ENCODE data around the gene APOL6. TPM values are rescaled to one million over a fixed set of nuclear protein-coding genes. Genes with fewer than 3 reads are reported as not detected.

APOL6 gene
- total and polyA plus RNA-seq, 7 experiments from 2014 or later = 18.8 to 99.8 (median 37.7) TPM

DNA sequence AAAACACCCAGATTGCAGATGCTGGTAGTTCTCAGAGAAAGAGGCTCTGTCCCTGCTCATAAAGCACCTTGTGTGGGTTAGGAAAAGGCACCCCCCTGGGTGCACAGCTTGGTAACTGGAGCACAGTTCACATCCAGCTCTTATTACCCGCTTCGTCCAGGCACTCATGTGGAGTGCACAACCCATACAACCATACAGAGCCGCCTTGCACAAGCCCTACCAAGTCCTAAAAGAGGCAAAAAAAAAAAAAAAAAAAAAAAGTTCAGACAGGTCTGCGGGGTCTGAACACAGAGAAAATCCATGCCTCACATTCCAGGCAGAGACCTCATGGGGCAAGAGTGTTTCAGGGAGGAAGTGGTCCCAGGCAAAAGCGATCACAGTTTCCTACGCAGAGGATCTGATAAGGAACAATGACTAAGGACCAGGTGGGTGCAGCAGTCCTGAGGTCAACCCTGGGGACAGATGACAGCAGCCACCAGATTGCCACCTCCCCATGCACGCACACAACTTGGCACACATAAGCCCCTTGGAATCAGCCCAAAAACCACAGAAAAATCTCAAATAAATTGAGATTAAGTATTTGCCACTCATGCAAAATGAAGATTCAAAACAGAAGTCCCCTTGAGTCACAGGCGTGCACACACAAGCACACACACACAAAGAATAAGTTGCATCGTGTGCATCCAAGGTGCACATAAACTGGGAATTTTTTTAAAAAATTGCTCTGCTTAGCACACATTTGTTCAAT lies 43.5 kb upstream of the APOL6 start:
- H3K4me3 ChIP-seq (ENCODE audit: low read length) = no peak overlapping the region
- Mint-ChIP-seq H3K4me3 (no peak overlapping the region), H3K36me3 (no peaks in the 10 kb centered on the region), H3K27me3 (peaks cover 0 to 20% (median 8%) of the 10 kb centered on the region in 5 donors), H3K9me3 (no peaks in the 10 kb centered on the region), H3K27ac (no peak overlapping the region), H3K4me1 (peaks cover 0 to 6% (median 0%) of the 10 kb centered on the region in 7 donors)
- ChIA-PET CTCF (no interaction called here), POLR2A (no interaction called here)
- H3K27ac ChIP-seq (ENCODE audit: low read depth, low read length) = no peak overlapping the region
- no peaks in the 10 kb centered on the region for H3K36me3 ChIP-seq (ENCODE audit: control insufficient read depth in 2 of 3, insufficient read depth in 3 of 3, low read length in 3 of 3)
- no peaks in the 10 kb centered on the region for H3K4me1 ChIP-seq (ENCODE audit: control insufficient read depth in 2 of 2, insufficient read depth in 2 of 2, low read length in 2 of 2)
- DNase-seq = no peak
- no peak for ATAC-seq
- H3K9me3 ChIP-seq (ENCODE audit: control insufficient read depth in 2 of 3, low read length in 3 of 3) = no peaks in the 10 kb centered on the region
- H3K27me3 ChIP-seq (ENCODE audit: control insufficient read depth in 2 of 2, insufficient read depth in 2 of 2, low read length in 2 of 2) = no peaks in the 10 kb centered on the region
- intact Hi-C loops (cut with micrococcal nuclease) = no loop called here

DNA sequence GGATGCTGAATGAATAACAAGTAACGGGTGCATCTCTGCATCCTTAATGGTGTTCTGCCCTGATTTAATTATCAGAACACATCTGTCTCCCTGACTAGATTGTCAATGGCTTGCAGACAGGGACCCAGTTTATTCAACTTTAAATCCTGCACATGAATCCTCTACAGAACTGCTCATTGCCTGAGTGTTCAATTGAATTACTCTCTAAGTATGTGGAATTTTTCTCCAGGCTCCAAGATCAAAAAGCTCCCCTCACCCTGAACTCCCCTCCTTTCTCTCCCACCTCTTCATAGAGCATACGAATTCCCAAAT lies 42.9 kb upstream of the APOL6 start:
- Histone ChIP-seq H3K27me3 (ENCODE audit: control insufficient read depth in 2 of 2, insufficient read depth in 2 of 2, low read length in 2 of 2) (no peaks in the 10 kb centered on the region), H3K9me3 (ENCODE audit: control insufficient read depth in 2 of 3, low read length in 3 of 3) (no peaks in the 10 kb centered on the region), H3K27ac (ENCODE audit: low read depth, low read length) (no peak overlapping the region), H3K36me3 (ENCODE audit: control insufficient read depth in 2 of 3, insufficient read depth in 3 of 3, low read length in 3 of 3) (no peaks in the 10 kb centered on the region), H3K4me3 (ENCODE audit: low read length) (no peak overlapping the region), H3K4me1 (ENCODE audit: control insufficient read depth in 2 of 2, insufficient read depth in 2 of 2, low read length in 2 of 2) (no peaks in the 10 kb centered on the region)
- Mint-ChIP-seq H3K27me3 (peaks cover under 1 to 20% (median 8%) of the 10 kb centered on the region in 5 donors), H3K36me3 (no peaks in the 10 kb centered on the region), H3K27ac (peak overlapping the region in 1 of 9 donors; percentile 38), H3K9me3 (no peaks in the 10 kb centered on the region), H3K4me3 (no peak overlapping the region), H3K4me1 (peaks cover 0 to 6% (median 0%) of the 10 kb centered on the region in 7 donors)
- DNase-seq (no peak), ATAC-seq (no peak)
- intact Hi-C loops (cut with micrococcal nuclease) = no loop called here
- CTCF ChIA-PET = no interaction called here
- POLR2A ChIA-PET = no interaction called here

GRCh38 chr22:35605851-35606481 lies 42.3 kb upstream of the APOL6 start:
- H3K27me3 ChIP-seq (ENCODE audit: control insufficient read depth in 2 of 2, insufficient read depth in 2 of 2, low read length in 2 of 2) = no peaks in the 10 kb centered on the region
- no peaks in the 10 kb centered on the region for H3K9me3 ChIP-seq (ENCODE audit: control insufficient read depth in 2 of 3, low read length in 3 of 3)
- no peaks in the 10 kb centered on the region for H3K4me1 ChIP-seq (ENCODE audit: control insufficient read depth in 2 of 2, insufficient read depth in 2 of 2, low read length in 2 of 2)
- H3K9me3 Mint-ChIP-seq = no peaks in the 10 kb centered on the region
- DNase-seq (no peak), ATAC-seq (no peak)
- no peak overlapping the region for H3K4me3 Mint-ChIP-seq
- no peaks in the 10 kb centered on the region for H3K36me3 ChIP-seq (ENCODE audit: control insufficient read depth in 2 of 3, insufficient read depth in 3 of 3, low read length in 3 of 3)
- H3K27ac ChIP-seq (ENCODE audit: low read depth, low read length) = no peak overlapping the region
- no peak overlapping the region for H3K27ac Mint-ChIP-seq
- peaks cover 2 to 23% (median 12%) of the 10 kb centered on the region in 5 donors for H3K27me3 Mint-ChIP-seq
- ChIA-PET POLR2A (no interaction called here), CTCF (no interaction called here)
- peaks cover 0 to 6% (median 0%) of the 10 kb centered on the region in 7 donors for H3K4me1 Mint-ChIP-seq
- intact Hi-C loops (cut with micrococcal nuclease) = no loop called here
- H3K36me3 Mint-ChIP-seq = no peaks in the 10 kb centered on the region
- H3K4me3 ChIP-seq (ENCODE audit: low read length) = no peak overlapping the region

DNA sequence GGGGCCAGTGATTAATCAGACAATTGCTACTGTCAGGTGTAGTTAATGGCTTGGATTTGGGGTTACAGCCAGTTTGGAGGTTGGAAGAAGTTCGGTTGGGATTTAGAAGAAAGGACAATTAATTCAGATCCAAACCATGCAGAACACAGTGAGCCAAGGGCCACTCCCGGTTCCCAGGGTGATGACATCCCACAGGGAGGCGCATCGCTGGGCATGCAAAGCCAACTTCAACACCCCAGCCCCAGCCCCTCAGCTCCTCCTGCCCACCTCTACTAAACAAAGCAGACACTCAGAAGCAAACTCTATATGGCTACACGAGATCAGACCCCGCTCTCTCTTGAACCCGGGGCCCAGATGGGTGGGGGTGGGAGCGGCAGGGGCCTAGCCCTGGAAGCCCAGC lies 41.3 kb upstream of the APOL6 start:
- H3K27ac Mint-ChIP-seq = no peak overlapping the region
- Histone ChIP-seq H3K4me3 (ENCODE audit: low read length) (no peak overlapping the region), H3K27me3 (ENCODE audit: control insufficient read depth in 2 of 2, insufficient read depth in 2 of 2, low read length in 2 of 2) (no peaks in the 10 kb centered on the region), H3K27ac (ENCODE audit: low read depth, low read length) (no peak overlapping the region), H3K9me3 (ENCODE audit: control insufficient read depth in 2 of 3, low read length in 3 of 3) (no peaks in the 10 kb centered on the region), H3K36me3 (ENCODE audit: control insufficient read depth in 2 of 3, insufficient read depth in 3 of 3, low read length in 3 of 3) (no peaks in the 10 kb centered on the region), H3K4me1 (ENCODE audit: control insufficient read depth in 2 of 2, insufficient read depth in 2 of 2, low read length in 2 of 2) (no peaks in the 10 kb centered on the region)
- POLR2A ChIA-PET = no interaction called here
- intact Hi-C loops (cut with micrococcal nuclease) = no loop called here
- CTCF ChIA-PET = no interaction called here
- H3K27me3 Mint-ChIP-seq = peaks cover 2 to 23% (median 12%) of the 10 kb centered on the region in 5 donors
- H3K4me3 Mint-ChIP-seq = no peak overlapping the region
- DNase-seq (no peak), ATAC-seq (no peak)
- H3K36me3 Mint-ChIP-seq = no peaks in the 10 kb centered on the region
- H3K4me1 Mint-ChIP-seq = peaks cover 0 to 12% (median 0%) of the 10 kb centered on the region in 7 donors
- no peaks in the 10 kb centered on the region for H3K9me3 Mint-ChIP-seq

GRCh38 chr22:35608088-35608487 lies 40.2 kb upstream of the APOL6 start:
- Mint-ChIP-seq H3K4me1 (peaks cover 0 to 14% (median 0%) of the 10 kb centered on the region in 7 donors), H3K9me3 (no peaks in the 10 kb centered on the region), H3K27ac (no peak overlapping the region), H3K4me3 (no peak overlapping the region), H3K27me3 (peaks cover 2 to 23% (median 12%) of the 10 kb centered on the region in 5 donors), H3K36me3 (no peaks in the 10 kb centered on the region)
- Histone ChIP-seq H3K36me3 (ENCODE audit: control insufficient read depth in 2 of 3, insufficient read depth in 3 of 3, low read length in 3 of 3) (no peaks in the 10 kb centered on the region), H3K9me3 (ENCODE audit: control insufficient read depth in 2 of 3, low read length in 3 of 3) (no peaks in the 10 kb centered on the region), H3K4me1 (ENCODE audit: control insufficient read depth in 2 of 2, insufficient read depth in 2 of 2, low read length in 2 of 2) (no peaks in the 10 kb centered on the region), H3K4me3 (ENCODE audit: low read length) (no peak overlapping the region), H3K27me3 (ENCODE audit: control insufficient read depth in 2 of 2, insufficient read depth in 2 of 2, low read length in 2 of 2) (no peaks in the 10 kb centered on the region), H3K27ac (ENCODE audit: low read depth, low read length) (no peak overlapping the region)
- no peak for ATAC-seq
- POLR2A ChIA-PET = no interaction called here
- no peak for DNase-seq
- CTCF ChIA-PET = interaction anchor here (0.6 kb wide), 1 partner anchor 12 kb away, joined by 4 read pairs; no protein-coding TSS in a partner anchor
- intact Hi-C loops (cut with micrococcal nuclease) = no loop called here

DNA sequence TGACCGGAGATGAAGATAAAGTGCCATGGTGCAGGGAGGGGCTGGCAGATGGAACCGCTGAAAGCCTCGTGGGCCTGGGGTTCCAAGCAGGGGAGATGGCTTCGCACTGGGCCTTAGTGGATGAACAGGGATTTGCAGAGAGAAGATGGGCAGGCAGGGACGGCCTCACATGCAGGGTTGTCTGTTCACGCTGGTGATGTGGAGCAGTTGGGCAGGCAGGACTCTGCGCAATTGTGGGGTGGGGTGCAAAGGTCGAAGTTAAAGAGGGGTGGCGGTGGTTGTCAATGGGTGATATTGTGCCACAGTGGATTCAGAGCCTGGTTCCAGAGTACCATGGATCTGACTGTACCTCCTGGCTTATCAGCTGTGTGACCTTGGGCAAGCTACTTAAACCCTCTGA lies 39.0 kb upstream of the APOL6 start:
- CTCF ChIA-PET = interaction anchor here (0.7 kb wide), 1 partner anchor 312 kb away, joined by 3 read pairs; no protein-coding TSS in a partner anchor
- no peak for ATAC-seq

DNA sequence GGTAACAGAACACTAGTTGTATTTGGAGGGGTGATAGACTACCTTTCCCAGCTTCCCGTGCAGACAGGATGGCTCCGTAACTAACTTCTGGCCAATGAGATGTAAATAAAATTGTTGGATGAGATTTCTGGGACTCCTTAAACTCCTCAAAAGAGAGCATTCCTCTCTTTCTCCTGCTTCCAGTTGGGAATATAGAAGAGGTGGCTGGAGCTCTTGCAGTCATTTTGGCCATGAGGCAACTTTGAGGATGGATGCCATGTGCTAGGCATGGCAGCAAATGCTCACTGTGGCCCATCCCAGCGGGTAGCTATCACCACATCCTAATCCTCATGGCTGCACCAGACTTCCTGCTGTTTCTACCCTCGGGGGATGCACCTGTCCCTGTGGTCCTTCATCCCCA lies 38.5 kb upstream of the APOL6 start:
- Histone ChIP-seq H3K27ac (ENCODE audit: low read depth, low read length) (no peak overlapping the region), H3K36me3 (ENCODE audit: control insufficient read depth in 2 of 3, insufficient read depth in 3 of 3, low read length in 3 of 3) (no peaks in the 10 kb centered on the region), H3K4me3 (ENCODE audit: low read length) (no peak overlapping the region), H3K27me3 (ENCODE audit: control insufficient read depth in 2 of 2, insufficient read depth in 2 of 2, low read length in 2 of 2) (no peaks in the 10 kb centered on the region), H3K9me3 (ENCODE audit: control insufficient read depth in 2 of 3, low read length in 3 of 3) (no peaks in the 10 kb centered on the region), H3K4me1 (ENCODE audit: control insufficient read depth in 2 of 2, insufficient read depth in 2 of 2, low read length in 2 of 2) (no peaks in the 10 kb centered on the region)
- H3K36me3 Mint-ChIP-seq = no peaks in the 10 kb centered on the region
- H3K27ac Mint-ChIP-seq = no peak overlapping the region
- H3K27me3 Mint-ChIP-seq = peaks cover 2 to 23% (median 12%) of the 10 kb centered on the region in 5 donors
- ATAC-seq (no peak), DNase-seq (no peak)
- H3K4me3 Mint-ChIP-seq = no peak overlapping the region
- H3K9me3 Mint-ChIP-seq = no peaks in the 10 kb centered on the region
- intact Hi-C loops (cut with micrococcal nuclease) = no loop called here
- CTCF ChIA-PET = interaction anchor here (0.7 kb wide), 1 partner anchor 311 kb away, joined by 3 read pairs; no protein-coding TSS in a partner anchor
- POLR2A ChIA-PET = no interaction called here
- peaks cover 0 to 14% (median 0%) of the 10 kb centered on the region in 7 donors for H3K4me1 Mint-ChIP-seq

More for the DNA sequence above, 39.0 kb upstream of the APOL6 start:
- POLR2A ChIA-PET = no interaction called here
- Mint-ChIP-seq H3K9me3 (no peaks in the 10 kb centered on the region), H3K27me3 (peaks cover 2 to 23% (median 12%) of the 10 kb centered on the region in 5 donors), H3K27ac (no peak overlapping the region), H3K36me3 (no peaks in the 10 kb centered on the region), H3K4me3 (no peak overlapping the region), H3K4me1 (peaks cover 0 to 14% (median 0%) of the 10 kb centered on the region in 7 donors)
- Histone ChIP-seq H3K36me3 (ENCODE audit: control insufficient read depth in 2 of 3, insufficient read depth in 3 of 3, low read length in 3 of 3) (no peaks in the 10 kb centered on the region), H3K9me3 (ENCODE audit: control insufficient read depth in 2 of 3, low read length in 3 of 3) (no peaks in the 10 kb centered on the region), H3K27me3 (ENCODE audit: control insufficient read depth in 2 of 2, insufficient read depth in 2 of 2, low read length in 2 of 2) (no peaks in the 10 kb centered on the region), H3K27ac (ENCODE audit: low read depth, low read length) (no peak overlapping the region), H3K4me3 (ENCODE audit: low read length) (no peak overlapping the region), H3K4me1 (ENCODE audit: control insufficient read depth in 2 of 2, insufficient read depth in 2 of 2, low read length in 2 of 2) (no peaks in the 10 kb centered on the region)
- intact Hi-C loops (cut with micrococcal nuclease) = no loop called here
- no peak for DNase-seq
